Osteoblast (primary cell): Measurements from ENCODE around the gene TOPAZ1. TPM values are rescaled to one million over a fixed set of nuclear protein-coding genes. Genes with fewer than 3 reads are reported as not detected.

ENCODE experiments used
- DNase-seq: peaks from one replicate; pipeline ENCODE4 v3.0.0; 2011; ENCODE audit warnings: low spot score, mixed read lengths; ENCODE audit not compliant: insufficient read length; ENCODE audit errors: missing footprints
- H2AFZ ChIP-seq: 2 replicates; pipeline ENCODE4 v1.6.0; 2011; ENCODE audit warnings: mild to moderate bottlenecking, low read length
- H3K27ac ChIP-seq: 2 replicates; pipeline ENCODE4 v1.5.1; 2011; ENCODE audit warnings: mild to moderate bottlenecking, low read depth, low read length, moderate library complexity
- H3K27me3 ChIP-seq: 2 replicates; pipeline ENCODE4 v1.6.0; 2012; ENCODE audit warnings: mild to moderate bottlenecking, control low read depth, inconsistent platforms, low read length, moderate library complexity; ENCODE audit not compliant: insufficient read depth
- H3K36me3 ChIP-seq: 2 replicates; pipeline ENCODE4 v1.5.1; 2011; ENCODE audit warnings: mild to moderate bottlenecking, low read length, control low read depth, moderate library complexity; ENCODE audit not compliant: insufficient read depth
- H3K4me1 ChIP-seq: 2 replicates; pipeline ENCODE4 v1.5.1; 2011; ENCODE audit warnings: mild to moderate bottlenecking, low read length, control low read depth, moderate library complexity; ENCODE audit not compliant: insufficient read depth
- H3K4me2 ChIP-seq: 2 replicates; pipeline ENCODE4 v1.6.0; 2011; ENCODE audit warnings: mild to moderate bottlenecking, low read length; ENCODE audit not compliant: insufficient read depth
- H3K4me3 ChIP-seq: fragments of 200-600 bp; sonication (generic); 3 replicates; pipeline ENCODE4 v1.5.1; 2012; ENCODE audit warnings: mild to moderate bottlenecking, low read length, inconsistent platforms; ENCODE audit not compliant: insufficient read depth
- H3K79me2 ChIP-seq: 2 replicates; pipeline ENCODE4 v1.6.0; 2012; ENCODE audit warnings: mild to moderate bottlenecking, low read length, control low read depth, inconsistent platforms; ENCODE audit not compliant: insufficient read depth
- H3K9me3 ChIP-seq: 2 replicates; pipeline ENCODE4 v1.5.1; 2011; ENCODE audit warnings: low read depth, low read length, control low read depth
- H4K20me1 ChIP-seq: 2 replicates; pipeline ENCODE4 v1.6.0; 2012; ENCODE audit warnings: mild to moderate bottlenecking, low read length, control low read depth; ENCODE audit not compliant: insufficient read depth
- CTCF ChIP-seq: IDR thresholded peaks from 2 replicates; pipeline ENCODE4 v1.5.1; 2011; ENCODE audit warnings: mild to moderate bottlenecking, low read depth, low read length, moderate library complexity; ENCODE audit errors: extremely low read depth
- total RNA-seq: library from RNA; depleted of rRNA; stranded (reverse); fragments of >200 nt; gene quantifications from 2 replicates; pipeline ENCODE4 v1.2.3, GENCODE V29; 2012

TOPAZ1 gene
- total RNA-seq, 1 donor: not detected

DNA sequence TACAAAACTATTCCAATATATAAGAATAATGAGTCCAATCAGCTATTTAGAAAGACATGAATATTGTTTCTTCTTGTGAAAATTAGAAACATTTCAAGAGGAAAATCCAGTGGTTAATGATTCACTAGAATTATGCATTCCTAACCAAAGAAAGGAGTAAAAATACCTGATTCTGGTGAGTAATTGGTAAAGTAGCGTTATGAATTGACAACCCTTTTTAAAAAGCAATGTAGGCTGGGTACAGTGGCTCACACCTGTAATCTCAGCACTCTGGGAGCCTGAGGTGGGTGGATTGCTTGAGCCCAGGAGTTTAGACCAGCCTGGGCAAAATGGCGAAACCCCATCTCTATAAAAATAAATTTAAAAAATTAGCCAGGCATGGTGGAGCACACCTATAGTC, 43.3 kb downstream of the TOPAZ1 start:
- no peak for DNase-seq
- Histone ChIP-seq H2AFZ (no peak overlapping the region), H3K9me3 (no peaks in the 10 kb centered on the region), H3K4me2 (no peak overlapping the region), H3K36me3 (no peaks in the 10 kb centered on the region), H3K27ac (no peak overlapping the region), H4K20me1 (no peaks in the 10 kb centered on the region), H3K4me3 (no peak overlapping the region), H3K27me3 (no peaks in the 10 kb centered on the region), H3K79me2 (no peaks in the 10 kb centered on the region), H3K4me1 (no peaks in the 10 kb centered on the region)
- no peak for TF ChIP-seq CTCF

DNA sequence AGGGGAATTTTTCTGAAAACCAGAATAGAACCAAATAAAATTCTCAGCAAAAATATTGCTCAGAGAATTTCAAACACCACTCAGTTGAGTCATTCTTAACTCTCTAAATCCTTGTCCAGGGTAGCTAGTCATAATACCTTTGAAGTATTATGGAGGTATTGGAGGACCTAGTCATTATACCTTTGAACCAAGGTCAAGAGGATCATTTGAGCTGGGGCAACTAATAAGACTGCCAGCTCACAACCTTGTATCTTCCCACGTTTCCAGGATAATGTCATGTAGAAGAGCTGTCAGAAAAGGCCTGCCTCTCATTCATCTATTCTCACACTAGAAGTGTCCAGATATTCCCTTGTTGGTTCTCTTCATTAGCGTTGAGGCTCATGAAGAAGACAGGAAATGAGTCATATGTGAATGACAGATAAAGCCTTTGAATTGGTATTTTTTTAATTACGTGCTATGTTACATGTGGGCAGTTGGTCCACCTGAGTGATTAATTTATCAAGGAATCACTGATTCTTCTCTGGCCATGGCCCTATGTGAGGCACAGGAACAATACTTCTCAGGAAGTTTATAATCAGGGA, 48.3 kb downstream of the TOPAZ1 start:
- no peak overlapping the region for H3K4me3 ChIP-seq
- no peaks in the 10 kb centered on the region for H3K4me1 ChIP-seq
- no peak for DNase-seq
- H2AFZ ChIP-seq: no peak overlapping the region
- H3K4me2 ChIP-seq: no peak overlapping the region
- H3K36me3 ChIP-seq: no peaks in the 10 kb centered on the region
- no peaks in the 10 kb centered on the region for H4K20me1 ChIP-seq
- H3K27ac ChIP-seq: no peak overlapping the region
- no peaks in the 10 kb centered on the region for H3K9me3 ChIP-seq
- H3K79me2 ChIP-seq: no peaks in the 10 kb centered on the region
- no peak for TF ChIP-seq CTCF
- H3K27me3 ChIP-seq: no peaks in the 10 kb centered on the region

- Histone ChIP-seq H3K4me2 (no peak overlapping the region), H3K4me3 (no peak overlapping the region), H3K4me1 (no peaks in the 10 kb centered on the region), H2AFZ (no peak overlapping the region), H3K27me3 (no peaks in the 10 kb centered on the region), H3K36me3 (no peaks in the 10 kb centered on the region), H4K20me1 (no peaks in the 10 kb centered on the region), H3K27ac (no peak overlapping the region), H3K79me2 (no peaks in the 10 kb centered on the region), H3K9me3 (no peaks in the 10 kb centered on the region)
- no peak for DNase-seq
- TF ChIP-seq CTCF: no peak
Measured at GRCh38 chr3:44292276-44292675, 50.6 kb downstream of the TOPAZ1 start.

GRCh38 chr3:44292947-44293346, 51.3 kb downstream of the TOPAZ1 start:
- no peaks in the 10 kb centered on the region for H3K79me2 ChIP-seq
- H3K27ac ChIP-seq: no peak overlapping the region
- TF ChIP-seq CTCF: no peak
- H3K4me2 ChIP-seq: no peak overlapping the region
- H4K20me1 ChIP-seq: no peaks in the 10 kb centered on the region
- H3K27me3 ChIP-seq: no peaks in the 10 kb centered on the region
- H3K4me3 ChIP-seq: no peak overlapping the region
- no peak for DNase-seq
- no peaks in the 10 kb centered on the region for H3K9me3 ChIP-seq
- H3K36me3 ChIP-seq: no peaks in the 10 kb centered on the region
- H2AFZ ChIP-seq: no peak overlapping the region
- no peaks in the 10 kb centered on the region for H3K4me1 ChIP-seq
